H1 (cell line): ENCODE results near the gene SNRPB. TPM values are rescaled to one million over a fixed set of nuclear protein-coding genes. Genes with fewer than 3 reads are reported as not detected.

Source experiments
- ASH2L ChIP-seq: fragments of 200-600, 300-600 bp; sonication (generic); IDR thresholded peaks from one replicate; pipeline ENCODE4 v1.7.1; 2017; ENCODE audit warnings: low read length
- CHD2 ChIP-seq: IDR thresholded peaks from 2 replicates; pipeline ENCODE4 v1.6.1; 2012; ENCODE audit warnings: low read length, improper control_type of control experiment
- HDAC2 ChIP-seq, 2 experiments: fragments of 300-600 bp in 1 of 2; sonication (generic) in 1 of 2; IDR thresholded peaks; 2 replicates each; pipeline ENCODE4 v1.6.1; 2011 to 2012; ENCODE audit warnings: low read depth in 2 of 2, low read length in 2 of 2, mild to moderate bottlenecking in 2 of 2, moderate library complexity in 2 of 2, borderline replicate concordance in 1 of 2, inconsistent platforms in 1 of 2
- POLR2AphosphoS5 ChIP-seq: IDR thresholded peaks from 2 replicates; pipeline ENCODE4 v1.6.1; 2011; ENCODE audit warnings: low read depth, low read length
- RAD21 ChIP-seq, 2 experiments: IDR thresholded peaks in 1 of 2; conservative IDR thresholded peaks in 1 of 2; 2 replicates each; pipeline ENCODE4 v1.6.1; 2011; ENCODE audit warnings: low read depth in 2 of 2, low read length in 2 of 2, improper control_type of control experiment in 1 of 2, inconsistent platforms in 1 of 2, mild to moderate bottlenecking in 1 of 2, moderate library complexity in 1 of 2
- SIX5 ChIP-seq: IDR thresholded peaks from 2 replicates; pipeline ENCODE4 v1.6.1; 2011; ENCODE audit warnings: mild to moderate bottlenecking, low read depth, low read length
- SP4 ChIP-seq: IDR thresholded peaks from 2 replicates; pipeline ENCODE4 v1.6.1; 2012; ENCODE audit warnings: low read length, inconsistent platforms
- polyA plus RNA-seq, 7 experiments: library from polyadenylated mRNA; depleted of rRNA in 3 of 7; stranded (reverse) in 5 of 7; unstranded in 2 of 7; fragments of >200 nt in 5 of 7; fragments of 200-250 nt in 2 of 7; gene quantifications; 1 replicate in 5 of 7; 2 replicates in 1 of 7; 4 replicates in 1 of 7; pipeline versions ENCODE4 v1.2.1 to v1.2.3, GENCODE V29; 2011 to 2013; ENCODE audit warnings: missing spikeins in 2 of 7, mixed read lengths in 2 of 7
- total RNA-seq: library from RNA; stranded (reverse); fragmentation: NEBNext Ultra II Directional; extraction: Animal tissue kit (Norgen Biotek cat#: 25700); gene quantifications from 2 replicates; pipeline ENCODE4 v1.2.1, GENCODE V29; 2021
- TF ChIP-seq, protein P1 (sequence below): IDR thresholded peaks from 2 replicates; pipeline ENCODE4 v1.6.1; 2012; ENCODE audit warnings: low read length, inconsistent platforms

SNRPB gene
- total and polyA plus RNA-seq, 2 of the 8 experiments (the other 6 are each of a cell fraction or from before 2014, with no cell fraction given), result 507 to 589 TPM

GRCh38 chr20:2475850-2476741 lies 5.5 kb upstream of the SNRPB start (continued):
- TF ChIP-seq, protein P1, sequence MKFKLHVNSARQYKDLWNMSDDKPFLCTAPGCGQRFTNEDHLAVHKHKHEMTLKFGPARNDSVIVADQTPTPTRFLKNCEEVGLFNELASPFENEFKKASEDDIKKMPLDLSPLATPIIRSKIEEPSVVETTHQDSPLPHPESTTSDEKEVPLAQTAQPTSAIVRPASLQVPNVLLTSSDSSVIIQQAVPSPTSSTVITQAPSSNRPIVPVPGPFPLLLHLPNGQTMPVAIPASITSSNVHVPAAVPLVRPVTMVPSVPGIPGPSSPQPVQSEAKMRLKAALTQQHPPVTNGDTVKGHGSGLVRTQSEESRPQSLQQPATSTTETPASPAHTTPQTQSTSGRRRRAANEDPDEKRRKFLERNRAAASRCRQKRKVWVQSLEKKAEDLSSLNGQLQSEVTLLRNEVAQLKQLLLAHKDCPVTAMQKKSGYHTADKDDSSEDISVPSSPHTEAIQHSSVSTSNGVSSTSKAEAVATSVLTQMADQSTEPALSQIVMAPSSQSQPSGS, result no peak
- no peak for TF ChIP-seq CHD2
- no peak for TF ChIP-seq POLR2AphosphoS5
- no peak for TF ChIP-seq RAD21 (IDR thresholded peaks at IDR 0.05 in 1 of 2, conservative IDR thresholded peaks at IDR 0.05 in 1 of 2; ENCODE audit: low read depth in 2 of 2, low read length in 2 of 2)
- no peak for TF ChIP-seq HDAC2 (IDR thresholded peaks at IDR 0.05; ENCODE audit: borderline replicate concordance in 1 of 2, low read depth in 2 of 2, low read length in 2 of 2)
- TF ChIP-seq SP4, result no peak
- TF ChIP-seq SIX5, result no peak
- TF ChIP-seq ASH2L, result no peak
